Measurements from ENCODE around the gene SLC17A7.

GRCh38 chr19:49414256-49414655 is 27.1 kb downstream of the SLC17A7 start:
- no peak for TF ChIP-seq CTCF (IDR thresholded peaks at IDR 0.05 in 8 of 11, conservative IDR thresholded peaks at IDR 0.05 in 3 of 11)
- TF ChIP-seq POLR2A (IDR thresholded peaks at IDR 0.05): no peak

Measured in spleen (tissue), 7 donors.